H1 (cell line): ENCODE data around the gene TOM1L2. TPM values are rescaled to one million over a fixed set of nuclear protein-coding genes. Genes with fewer than 3 reads are reported as not detected.

Source experiments
- POLR2A ChIP-seq, 2 experiments: IDR thresholded peaks; 1 replicate in 1 of 2; 2 replicates in 1 of 2; pipeline ENCODE4 v1.6.1; 2011; ENCODE audit warnings: low read depth in 2 of 2, low read length in 2 of 2, mild to moderate bottlenecking in 2 of 2; ENCODE audit errors: control extremely low read depth in 1 of 2
- polyA plus RNA-seq, 7 experiments: library from polyadenylated mRNA; depleted of rRNA in 3 of 7; stranded (reverse) in 5 of 7; unstranded in 2 of 7; fragments of >200 nt in 5 of 7; fragments of 200-250 nt in 2 of 7; gene quantifications; 1 replicate in 5 of 7; 2 replicates in 1 of 7; 4 replicates in 1 of 7; pipeline versions ENCODE4 v1.2.1 to v1.2.3, GENCODE V29; 2011 to 2013; ENCODE audit warnings: missing spikeins in 2 of 7, mixed read lengths in 2 of 7
- total RNA-seq: library from RNA; stranded (reverse); fragmentation: NEBNext Ultra II Directional; extraction: Animal tissue kit (Norgen Biotek cat#: 25700); gene quantifications from 2 replicates; pipeline ENCODE4 v1.2.1, GENCODE V29; 2021

TOM1L2 gene
- total and polyA plus RNA-seq, 2 of the 8 experiments (the other 6 are each of a cell fraction or from before 2014, with no cell fraction given), result 2.0 to 3.4 TPM

- no peak for TF ChIP-seq POLR2A (IDR thresholded peaks at IDR 0.05; ENCODE audit: control extremely low read depth in 1 of 2, low read depth in 2 of 2, low read length in 2 of 2)
Measured at GRCh38 chr17:17897442-17897841, 74.8 kb downstream of the TOM1L2 start (continued).
